KMS-11 (cell line): ENCODE data around the gene SLC4A1.
A peak's percentile ranks its signal among the peaks of the same experiment; 100 is the strongest.

Experiments used
- H2AFZ ChIP-seq: fragments of 200-600 bp; sonication (generic); 2 replicates; pipeline ENCODE4 v1.6.1; 2016; ENCODE audit warnings: antibody characterized with exemption, mixed run types, low read depth
- H3K27ac ChIP-seq: fragments of 200-600 bp; sonication (generic); 2 replicates; pipeline ENCODE4 v1.6.1; 2016; ENCODE audit warnings: mild to moderate bottlenecking, mixed run types
- H3K27me3 ChIP-seq: fragments of 200-600 bp; sonication (generic); 2 replicates; pipeline ENCODE4 v1.6.1; 2017; ENCODE audit warnings: mild to moderate bottlenecking, low read depth, mixed run types, moderate library complexity; ENCODE audit not compliant: insufficient read depth
- H3K36me3 ChIP-seq: fragments of 200-600 bp; sonication (generic); 2 replicates; pipeline ENCODE4 v1.6.1; 2017; ENCODE audit warnings: mild to moderate bottlenecking, mixed run types; ENCODE audit not compliant: insufficient read depth
- H3K4me1 ChIP-seq: fragments of 200-600 bp; sonication (generic); 2 replicates; pipeline ENCODE4 v1.6.1; 2016; ENCODE audit warnings: mild to moderate bottlenecking, low read depth, mixed run types; ENCODE audit not compliant: poor library complexity, severe bottlenecking
- H3K4me2 ChIP-seq: fragments of 200-600 bp; sonication (generic); 2 replicates; pipeline ENCODE4 v1.7.0; 2016; ENCODE audit warnings: mild to moderate bottlenecking, mixed run types
- H3K4me3 ChIP-seq: fragments of 200-600 bp; sonication (generic); IDR thresholded peaks from 2 replicates; pipeline ENCODE4 v1.6.1; 2017; ENCODE audit warnings: low read depth, low read length, mixed read lengths; ENCODE audit not compliant: insufficient read depth
- H3K79me2 ChIP-seq: fragments of 200-600 bp; sonication (generic); 2 replicates; pipeline ENCODE4 v1.6.1; 2016; ENCODE audit warnings: low read depth, mixed run types; ENCODE audit not compliant: insufficient read depth
- H3K9ac ChIP-seq: fragments of 200-600 bp; sonication (generic); 2 replicates; pipeline ENCODE4 v1.6.1; 2016; ENCODE audit warnings: mild to moderate bottlenecking, mixed run types
- H4K20me1 ChIP-seq: fragments of 200-600 bp; sonication (generic); 2 replicates; pipeline ENCODE4 v1.6.1; 2016; ENCODE audit warnings: mild to moderate bottlenecking, mixed run types; ENCODE audit not compliant: insufficient read depth
- CTCF ChIP-seq: fragments of 200-600 bp; sonication (generic); conservative IDR thresholded peaks from 2 replicates; pipeline ENCODE4 v1.6.1; 2017; ENCODE audit warnings: low read depth, mild to moderate bottlenecking, antibody characterized with exemption, low read length, moderate library complexity, mixed read lengths

Gene SLC4A1

GRCh38 chr17:44308320-44308818 lies 40.4 kb upstream of the SLC4A1 start, which contains the start of gene RUNDC3A:
Gene RUNDC3A (plus strand): TSS chr17:44308601. CDS start chr17:44308833, 232 bp downstream.
- no peak within 1 kb of the TSS for H3K9ac ChIP-seq
- H2AFZ ChIP-seq, result no peak within 1 kb of the TSS; the same call in 1 of the 2 replicates
- peak within 1 kb of the TSS; percentile 61; the same call in 1 of the 2 replicates for H3K4me2 ChIP-seq
- TF ChIP-seq CTCF, result no peak
- H4K20me1 ChIP-seq, result no peaks in the 10 kb centered on the region
- peaks cover 6% of the 10 kb centered on the region for H3K4me1 ChIP-seq
- no peak within 1 kb of the TSS for H3K27ac ChIP-seq
- no peak within 1 kb of the TSS for H3K4me3 ChIP-seq
- H3K36me3 ChIP-seq, result no peaks in the 10 kb centered on the region
- no peaks in the 10 kb centered on the region for H3K79me2 ChIP-seq
- peaks cover 57% of the 10 kb centered on the region for H3K27me3 ChIP-seq

GRCh38 chr17:44307387-44308186 lies 39.7 kb upstream of the SLC4A1 start:
- no peaks in the 10 kb centered on the region for H3K36me3 ChIP-seq
- H3K4me1 ChIP-seq, result peaks cover 6% of the 10 kb centered on the region
- H3K27me3 ChIP-seq, result peaks cover 57% of the 10 kb centered on the region
- H4K20me1 ChIP-seq, result no peaks in the 10 kb centered on the region
- no peak overlapping the region for H3K9ac ChIP-seq
- no peaks in the 10 kb centered on the region for H3K79me2 ChIP-seq
- H3K4me2 ChIP-seq, result peak overlapping the region; percentile 51; the same call in 1 of the 2 replicates
- H2AFZ ChIP-seq, result no peak overlapping the region
- no peak overlapping the region for H3K4me3 ChIP-seq
- H3K27ac ChIP-seq, result no peak overlapping the region
- TF ChIP-seq CTCF, result no peak

GRCh38 chr17:44304651-44305050 lies 36.7 kb upstream of the SLC4A1 start:
- no peaks in the 10 kb centered on the region for H3K36me3 ChIP-seq
- peaks cover 39% of the 10 kb centered on the region for H3K27me3 ChIP-seq
- H3K4me2 ChIP-seq, result no peak overlapping the region
- H3K4me3 ChIP-seq, result no peak overlapping the region
- H3K4me1 ChIP-seq, result peaks cover 6% of the 10 kb centered on the region
- 0 out of 2 replicates have a peak, but pooled peaks cover 3% of the 10 kb centered on the region for H4K20me1 ChIP-seq
- no peaks in the 10 kb centered on the region for H3K79me2 ChIP-seq
- no peak overlapping the region for H2AFZ ChIP-seq
- no peak overlapping the region for H3K9ac ChIP-seq
- no peak overlapping the region for H3K27ac ChIP-seq
- no peak for TF ChIP-seq CTCF

- Histone ChIP-seq H3K36me3 (no peaks in the 10 kb centered on the region), H3K4me3 (no peak overlapping the region)
Observed at GRCh38 chr17:44297975-44298374, 30.0 kb upstream of the SLC4A1 start.

More at GRCh38 chr17:44297975-44298374, 30.0 kb upstream of the SLC4A1 start:
- no peak for TF ChIP-seq CTCF
- H3K9ac ChIP-seq, result no peak overlapping the region
- H3K79me2 ChIP-seq, result no peaks in the 10 kb centered on the region
- H3K27ac ChIP-seq, result no peak overlapping the region
- H3K27me3 ChIP-seq, result peaks cover 6% of the 10 kb centered on the region; the same call in 1 of the 2 replicates
- 0 out of 2 replicates have a peak, but pooled peaks cover 3% of the 10 kb centered on the region for H4K20me1 ChIP-seq
- H3K4me1 ChIP-seq, result peaks cover 4% of the 10 kb centered on the region
- H2AFZ ChIP-seq, result no peak overlapping the region
- no peak overlapping the region for H3K4me2 ChIP-seq
